ENCODE measurements around the gene TTC34. TPM values are rescaled to one million over a fixed set of nuclear protein-coding genes. Genes with fewer than 3 reads are reported as not detected.

TTC34 gene
- total RNA-seq, 1 experiment from 2014 or later: 0.92 TPM

DNA sequence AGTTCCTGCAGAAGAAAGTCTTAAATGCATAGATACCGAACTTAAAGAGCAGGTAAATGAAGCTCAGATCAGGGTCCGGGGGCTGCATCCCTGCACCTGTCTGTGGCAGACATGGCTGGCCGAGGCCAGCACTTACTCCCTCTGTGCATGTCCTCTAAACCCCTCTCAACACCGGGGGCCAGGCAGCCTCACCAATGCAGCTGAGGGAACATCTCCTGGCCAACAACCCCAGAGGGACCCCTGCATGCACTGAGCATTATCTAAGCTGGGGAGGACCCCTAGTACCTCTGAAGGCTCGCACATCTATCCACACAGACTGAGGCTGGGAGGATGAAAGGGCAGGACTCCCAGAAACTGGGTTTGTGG lies 18.4 kb downstream of the TTC34 start:
- Histone ChIP-seq H2BK120ac (ENCODE audit: low read depth, low read length, poor library complexity, severe bottlenecking) (no peak overlapping the region), H4K20me1 (ENCODE audit: control insufficient read depth, insufficient read depth, insufficient read length) (no peaks in the 10 kb centered on the region), H3K18ac (ENCODE audit: insufficient read length, low read depth, low read length) (no peak overlapping the region), H3K79me2 (ENCODE audit: insufficient read depth, low read length) (no peaks in the 10 kb centered on the region), H3K56ac (ENCODE audit: insufficient read length, low read depth, low read length) (no peak overlapping the region), H3K27ac (ENCODE audit: insufficient read length, low read depth, low read length) (no peak overlapping the region), H4K5ac (ENCODE audit: insufficient read length, low read depth, low read length) (no peak overlapping the region), H2BK12ac (ENCODE audit: insufficient read length, low read depth, low read length) (no peak overlapping the region), H3K23me2 (ENCODE audit: insufficient read length, low read depth, low read length, poor library complexity, severe bottlenecking) (no peaks in the 10 kb centered on the region), H4K8ac (replicated peaks; ENCODE audit: insufficient read length, low read depth, low read length) (no peak overlapping the region), H3K23ac (ENCODE audit: insufficient read length, low read depth, low read length) (no peak overlapping the region), H3K4ac (ENCODE audit: low read depth, low read length) (no peak overlapping the region), H3K4me2 (ENCODE audit: insufficient read depth, insufficient read length, low read length) (no peak overlapping the region), H3K9me3 (ENCODE audit: control insufficient read depth, low read depth, low read length) (peaks cover 87% of the 10 kb centered on the region), H3T11ph (ENCODE audit: low read length) (no peak overlapping the region), H3K14ac (ENCODE audit: insufficient read depth, low read length) (no peak overlapping the region), H2AFZ (ENCODE audit: low read length) (no peak overlapping the region), H2BK5ac (ENCODE audit: insufficient read length, low read length) (no peak overlapping the region), H3K79me1 (ENCODE audit: insufficient read depth, low read depth, low read length, poor library complexity, severe bottlenecking) (no peaks in the 10 kb centered on the region), H3K9ac (ENCODE audit: extremely low read depth, insufficient read length, low read length) (no peak overlapping the region), H2AK5ac (ENCODE audit: insufficient read length, low read length) (no peak overlapping the region), H3K27me3 (ENCODE audit: insufficient read depth, low read length) (no peaks in the 10 kb centered on the region), H4K91ac (ENCODE audit: insufficient read length, low read depth, low read length) (no peak overlapping the region), H2BK20ac (ENCODE audit: low read depth, low read length, poor library complexity, severe bottlenecking) (no peak overlapping the region), H3K4me1 (ENCODE audit: insufficient read depth, low read length) (no peaks in the 10 kb centered on the region), H2BK15ac (ENCODE audit: low read depth, low read length) (no peak overlapping the region)
- no peak overlapping the region for H3K4me3 Mint-ChIP-seq
- TF ChIP-seq, protein P1, sequence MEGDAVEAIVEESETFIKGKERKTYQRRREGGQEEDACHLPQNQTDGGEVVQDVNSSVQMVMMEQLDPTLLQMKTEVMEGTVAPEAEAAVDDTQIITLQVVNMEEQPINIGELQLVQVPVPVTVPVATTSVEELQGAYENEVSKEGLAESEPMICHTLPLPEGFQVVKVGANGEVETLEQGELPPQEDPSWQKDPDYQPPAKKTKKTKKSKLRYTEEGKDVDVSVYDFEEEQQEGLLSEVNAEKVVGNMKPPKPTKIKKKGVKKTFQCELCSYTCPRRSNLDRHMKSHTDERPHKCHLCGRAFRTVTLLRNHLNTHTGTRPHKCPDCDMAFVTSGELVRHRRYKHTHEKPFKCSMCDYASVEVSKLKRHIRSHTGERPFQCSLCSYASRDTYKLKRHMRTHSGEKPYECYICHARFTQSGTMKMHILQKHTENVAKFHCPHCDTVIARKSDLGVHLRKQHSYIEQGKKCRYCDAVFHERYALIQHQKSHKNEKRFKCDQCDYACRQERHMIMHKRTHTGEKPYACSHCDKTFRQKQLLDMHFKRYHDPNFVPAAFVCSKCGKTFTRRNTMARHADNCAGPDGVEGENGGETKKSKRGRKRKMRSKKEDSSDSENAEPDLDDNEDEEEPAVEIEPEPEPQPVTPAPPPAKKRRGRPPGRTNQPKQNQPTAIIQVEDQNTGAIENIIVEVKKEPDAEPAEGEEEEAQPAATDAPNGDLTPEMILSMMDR (conservative IDR thresholded peaks at IDR 0.05): no peak
- peaks cover 0 to 35% (median 2%) of the 10 kb centered on the region in 3 experiments; a peak in 4 of 7 replicates for H3K36me3 Mint-ChIP-seq (ENCODE audit: insufficient read depth in 1 of 3, low read depth in 3 of 3)
- H3K27ac Mint-ChIP-seq: no peak overlapping the region
- H3K27me3 Mint-ChIP-seq (ENCODE audit: low read depth): no peaks in the 10 kb centered on the region; the same call in none of the 2 replicates
- no peak for DNase-seq
- H3K4me1 Mint-ChIP-seq: no peaks in the 10 kb centered on the region
- whole genome bisulfite sequencing (ENCODE audit: extremely low coverage, insufficient read length, low lambda C conversion rate): no CpG with 5 or more reads among the region's 5 CpGs
- H3K9me3 Mint-ChIP-seq: peaks cover 39 to 93% of the 10 kb centered on the region in 2 experiments

Data from H9 (cell line).